ENCODE measurements around the gene COPS7A. TPM values are rescaled to one million over a fixed set of nuclear protein-coding genes. Genes with fewer than 3 reads are reported as not detected.
"Not testable (repeated sequence)": the region's sequence is repeated elsewhere in the genome, so short reads cannot be mapped to it uniquely, and the experiment has no call there.

The COPS7A gene
- total RNA-seq, 1 experiment from 2014 or later: 82.3 TPM

DNA sequence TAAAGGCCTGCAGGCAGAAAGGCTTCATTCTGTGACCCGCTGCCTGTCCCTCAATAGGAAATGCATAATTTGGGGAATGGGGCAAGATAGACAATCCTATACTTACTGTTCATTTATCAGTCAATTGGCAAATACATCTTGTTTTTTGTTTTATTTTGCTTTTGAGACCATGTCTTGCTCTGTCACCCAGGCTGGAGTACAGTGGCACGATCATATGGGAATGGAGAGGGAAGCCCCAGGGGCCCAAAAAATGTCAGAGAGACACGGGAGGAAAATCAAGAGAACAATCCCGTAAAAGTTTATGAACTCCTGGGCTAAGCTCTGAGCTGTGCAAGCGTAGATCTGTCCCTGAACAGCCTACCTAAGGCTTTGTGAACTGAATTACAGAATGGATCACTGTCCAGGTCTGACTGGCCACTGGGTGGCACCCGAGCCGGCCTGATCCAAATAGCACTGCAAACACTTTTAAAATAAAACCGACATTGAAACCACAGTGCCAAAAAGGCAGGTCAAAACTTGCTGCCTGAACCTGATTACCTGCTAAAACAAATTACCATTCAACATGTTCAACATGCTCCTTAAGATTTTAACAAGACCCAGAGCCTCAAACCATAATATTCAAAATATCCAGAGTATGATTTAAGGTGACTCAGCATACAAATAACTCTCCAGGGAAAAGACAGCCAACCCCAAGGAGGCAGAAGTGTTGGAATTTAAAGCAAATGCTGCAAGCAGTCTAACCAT, 11.8 kb downstream of the COPS7A start:
- no peak overlapping the region for H3K4me3 ChIP-seq (ENCODE audit: low read length)
- H3K9ac ChIP-seq (ENCODE audit: low read length): no peak overlapping the region
- no peaks in the 10 kb centered on the region for H3K9me2 ChIP-seq (replicated peaks; ENCODE audit: low read length)
- H3K27me3 ChIP-seq (ENCODE audit: low read length): no peaks in the 10 kb centered on the region
- BruUV-seq (replicated peaks): no TSS peak
- H3K79me2 ChIP-seq (ENCODE audit: low read length): no peaks in the 10 kb centered on the region
- no peaks in the 10 kb centered on the region for H4K20me1 ChIP-seq (ENCODE audit: low read length)
- TF ChIP-seq, protein P1, sequence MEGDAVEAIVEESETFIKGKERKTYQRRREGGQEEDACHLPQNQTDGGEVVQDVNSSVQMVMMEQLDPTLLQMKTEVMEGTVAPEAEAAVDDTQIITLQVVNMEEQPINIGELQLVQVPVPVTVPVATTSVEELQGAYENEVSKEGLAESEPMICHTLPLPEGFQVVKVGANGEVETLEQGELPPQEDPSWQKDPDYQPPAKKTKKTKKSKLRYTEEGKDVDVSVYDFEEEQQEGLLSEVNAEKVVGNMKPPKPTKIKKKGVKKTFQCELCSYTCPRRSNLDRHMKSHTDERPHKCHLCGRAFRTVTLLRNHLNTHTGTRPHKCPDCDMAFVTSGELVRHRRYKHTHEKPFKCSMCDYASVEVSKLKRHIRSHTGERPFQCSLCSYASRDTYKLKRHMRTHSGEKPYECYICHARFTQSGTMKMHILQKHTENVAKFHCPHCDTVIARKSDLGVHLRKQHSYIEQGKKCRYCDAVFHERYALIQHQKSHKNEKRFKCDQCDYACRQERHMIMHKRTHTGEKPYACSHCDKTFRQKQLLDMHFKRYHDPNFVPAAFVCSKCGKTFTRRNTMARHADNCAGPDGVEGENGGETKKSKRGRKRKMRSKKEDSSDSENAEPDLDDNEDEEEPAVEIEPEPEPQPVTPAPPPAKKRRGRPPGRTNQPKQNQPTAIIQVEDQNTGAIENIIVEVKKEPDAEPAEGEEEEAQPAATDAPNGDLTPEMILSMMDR (conservative IDR thresholded peaks at IDR 0.05; ENCODE audit: low read depth, low read length): peak; percentile 86
- no peak for TF ChIP-seq EZH2 (IDR thresholded peaks at IDR 0.05; ENCODE audit: low read length, unreplicated experiment)
- no peak for TF ChIP-seq EZH2phosphoT487 (IDR thresholded peaks at IDR 0.05; ENCODE audit: borderline replicate concordance, low read length)
- peak overlapping the region; percentile 21; the same call in 1 of the 2 replicates for H3K27ac ChIP-seq (ENCODE audit: low read length)
- POLR2A ChIA-PET (ENCODE audit: unreplicated experiment): no interaction called here
- H3K9me3 ChIP-seq (ENCODE audit: low read length): no peaks in the 10 kb centered on the region
- H3K4me2 ChIP-seq (ENCODE audit: low read length): 0 out of 2 replicates have a peak overlapping the region, but pooled peaks have one; percentile 19
- no peaks in the 10 kb centered on the region for H3K36me3 ChIP-seq (ENCODE audit: low read depth, low read length)
- H3F3A ChIP-seq (ENCODE audit: low read length, unreplicated experiment): no peaks in the 10 kb centered on the region
- peak overlapping the region; percentile 54 for H2AFZ ChIP-seq (ENCODE audit: low read length)
- intact Hi-C loops (cut with micrococcal nuclease): loop anchor here (1.0 kb wide), 2 partner anchors 44 to 90 kb away; no protein-coding TSS in a partner anchor
- CTCF ChIA-PET: interaction anchor here (0.5 kb wide), 2 partner anchors 17 to 19 kb away, joined by 3 to 4 read pairs; partner anchors contain the start of gene MLF2
- DNase-seq: peak; percentile 63
- peaks cover 5% of the 10 kb centered on the region for H3K4me1 ChIP-seq (ENCODE audit: insufficient read depth, low read length)
- ATAC-seq: peak; percentile 99

DNA sequence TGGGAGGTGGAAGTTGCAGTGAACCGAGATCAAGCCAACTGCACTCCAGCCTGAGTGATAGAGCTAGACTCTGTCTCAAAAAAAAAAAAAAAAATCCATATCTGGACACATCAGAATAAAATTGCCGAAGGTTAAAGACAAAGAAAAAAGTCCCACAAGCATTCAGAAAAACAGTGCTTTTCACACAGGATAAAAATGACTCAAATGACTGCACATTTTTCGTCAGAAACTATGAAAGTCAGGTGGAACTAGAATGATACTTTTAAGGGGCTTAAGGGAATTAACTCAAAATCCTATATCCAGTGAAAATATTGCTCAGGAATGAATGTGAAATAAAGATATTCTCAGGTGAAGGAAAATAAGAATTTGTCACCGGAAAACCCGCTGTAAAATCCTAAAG, 12.9 kb downstream of the COPS7A start:
- ChIA-PET POLR2A (ENCODE audit: unreplicated experiment) (no interaction called here), CTCF (no interaction called here)
- Histone ChIP-seq H3K4me3 (ENCODE audit: low read length) (no peak overlapping the region), H3K4me2 (ENCODE audit: low read length) (no peak overlapping the region), H3K9me2 (replicated peaks; ENCODE audit: low read length) (no peaks in the 10 kb centered on the region), H3K36me3 (ENCODE audit: low read depth, low read length) (no peaks in the 10 kb centered on the region), H3K27me3 (ENCODE audit: low read length) (no peaks in the 10 kb centered on the region), H2AFZ (ENCODE audit: low read length) (no peak overlapping the region), H3K79me2 (ENCODE audit: low read length) (no peaks in the 10 kb centered on the region), H4K20me1 (ENCODE audit: low read length) (no peaks in the 10 kb centered on the region), H3K9me3 (ENCODE audit: low read length) (no peaks in the 10 kb centered on the region), H3K4me1 (ENCODE audit: insufficient read depth, low read length) (peaks cover 5% of the 10 kb centered on the region), H3K27ac (ENCODE audit: low read length) (no peak overlapping the region), H3F3A (ENCODE audit: low read length, unreplicated experiment) (no peaks in the 10 kb centered on the region), H3K9ac (ENCODE audit: low read length) (no peak overlapping the region)
- intact Hi-C loops (cut with micrococcal nuclease): no loop called here
- no peak for TF ChIP-seq EZH2 (IDR thresholded peaks at IDR 0.05; ENCODE audit: low read length, unreplicated experiment)
- TF ChIP-seq, protein P1 (conservative IDR thresholded peaks at IDR 0.05; ENCODE audit: low read depth, low read length): no peak
- TF ChIP-seq EZH2phosphoT487 (IDR thresholded peaks at IDR 0.05; ENCODE audit: borderline replicate concordance, low read length): no peak
- BruUV-seq (replicated peaks): no TSS peak
- ATAC-seq (no peak), DNase-seq (no peak)

DNA sequence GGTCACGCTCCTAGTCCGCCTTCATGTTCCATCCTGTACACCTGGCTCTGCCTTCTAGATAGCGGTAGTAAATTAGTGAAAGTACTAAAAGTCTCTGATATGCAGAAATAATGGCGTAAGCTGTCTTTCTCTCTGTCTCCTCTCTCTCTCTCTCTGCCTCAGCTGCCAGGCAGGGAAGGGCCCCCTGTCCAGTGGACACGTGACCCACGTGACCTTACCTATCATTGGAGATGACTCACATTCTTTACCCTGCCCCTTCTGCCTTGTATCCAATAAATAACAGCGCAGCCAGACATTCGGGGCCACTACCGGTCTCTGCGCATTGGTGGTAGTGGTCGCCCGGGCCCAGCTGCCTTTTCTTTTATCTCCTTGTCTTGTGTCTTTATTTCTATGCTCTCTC, 18.2 kb downstream of the COPS7A start:
- BruUV-seq (replicated peaks); H3K27ac ChIP-seq (ENCODE audit: low read length); H3K9me3 ChIP-seq (ENCODE audit: low read length); H3K36me3 ChIP-seq (ENCODE audit: low read depth, low read length); H4K20me1 ChIP-seq (ENCODE audit: low read length); H2AFZ ChIP-seq (ENCODE audit: low read length); intact Hi-C loops (cut with micrococcal nuclease); ATAC-seq; H3K79me2 ChIP-seq (ENCODE audit: low read length); H3K4me3 ChIP-seq (ENCODE audit: low read length); H3K9me2 ChIP-seq (replicated peaks; ENCODE audit: low read length); H3K4me1 ChIP-seq (ENCODE audit: insufficient read depth, low read length); H3K4me2 ChIP-seq (ENCODE audit: low read length); POLR2A ChIA-PET (ENCODE audit: unreplicated experiment); H3K9ac ChIP-seq (ENCODE audit: low read length); H3K27me3 ChIP-seq (ENCODE audit: low read length); DNase-seq; H3F3A ChIP-seq (ENCODE audit: low read length, unreplicated experiment): not testable (repeated sequence)
- CTCF ChIA-PET: interaction anchor here (1.1 kb wide), 1 partner anchor 10 kb away, joined by 4 read pairs; no protein-coding TSS in a partner anchor

All from PC-3 (cell line).